Kidney (tissue), 14 donors: Measurements from ENCODE around the gene GPR21. TPM values are rescaled to one million over a fixed set of nuclear protein-coding genes. Genes with fewer than 3 reads are reported as not detected.

Experiments
- DNase-seq, 5 donors: peaks; one replicate each; pipeline ENCODE4 v3.0.0-alpha.2; 2013 to 2020
- FAIRE-seq: peaks from 2 replicates; lab custom pipeline; 2012; peaks lifted over from hg19 to GRCh38; lab: Jason Lieb, UNC
- H3K27ac ChIP-seq, 2 donors: one replicate each; pipeline ENCODE4 v1.7.0; 2013; ENCODE audit warnings: low read depth in 2 of 2, low read length in 2 of 2, inconsistent platforms in 1 of 2
- H3K27me3 ChIP-seq: one replicate; pipeline ENCODE4 v1.7.1; 2013; ENCODE audit warnings: low read length, inconsistent platforms; ENCODE audit not compliant: control insufficient read depth, insufficient read depth
- H3K36me3 ChIP-seq, 3 donors: one replicate each; pipeline versions ENCODE4 v1.7.0 to v1.7.1; 2013; ENCODE audit warnings: low read length in 3 of 3, control low read depth in 1 of 3, inconsistent platforms in 1 of 3; ENCODE audit not compliant: insufficient read depth in 3 of 3, control insufficient read depth in 2 of 3
- H3K4me1 ChIP-seq, 3 donors: one replicate each; pipeline versions ENCODE4 v1.7.0 to v1.7.1; 2013; ENCODE audit warnings: low read length in 3 of 3, inconsistent platforms in 1 of 3, low read depth in 1 of 3; ENCODE audit not compliant: control insufficient read depth in 2 of 3, insufficient read depth in 2 of 3
- H3K4me3 ChIP-seq, 3 donors: one replicate each; pipeline versions ENCODE4 v1.7.0 to v1.8.1; 2013; ENCODE audit warnings: low read length in 3 of 3, control low read depth in 1 of 3, inconsistent platforms in 1 of 3
- H3K9ac ChIP-seq, 3 donors: one replicate each; pipeline versions ENCODE4 v1.7.0 to v1.7.1; 2013; ENCODE audit warnings: low read length in 3 of 3, control low read depth in 1 of 3, inconsistent platforms in 1 of 3
- H3K9me3 ChIP-seq, 3 donors: one replicate each; pipeline versions ENCODE4 v1.7.0 to v1.7.1; 2013; ENCODE audit warnings: low read length in 3 of 3, control low read depth in 1 of 3, inconsistent platforms in 1 of 3; ENCODE audit not compliant: control insufficient read depth in 2 of 3, insufficient read depth in 1 of 3
- CTCF ChIP-seq: IDR thresholded peaks from 3 replicates; pipeline ENCODE4 v1.5.1; 2012; ENCODE audit warnings: mild to moderate bottlenecking, moderate library complexity, borderline replicate concordance; ENCODE audit not compliant: insufficient read depth; ENCODE audit errors: extremely low read depth
- intact Hi-C: fragments of 100-400 bp; cut with DNase I; formaldehyde crosslinking; loops from one replicate; pipeline ENCODE4 v1.11.1; 2022
- polyA plus RNA-seq: library from polyadenylated mRNA; stranded (reverse); fragments of 350-450 nt; fragmentation: Illumina TruSeq; extraction: RNeasy Lipid Tissue Mini Kit (QIAGEN cat#74804); gene quantifications from one replicate; pipeline ENCODE4 v1.2.3, GENCODE V29; 2014; ENCODE audit warnings: low read depth, low replicate concordance; ENCODE audit not compliant: insufficient read depth
- total RNA-seq: library from RNA; stranded (reverse); fragmentation: NEBNext Ultra II Directional; extraction: Animal tissue kit (Norgen Biotek cat#: 25700); gene quantifications from one replicate; pipeline ENCODE4 v1.2.1, GENCODE V29; 2021
- donor health status: control.
- donor health status: control.
- donor health status: control.
- donor health status: control.
- donor health status: control.
- donor health status: DM: yes; HTN: yes; CAD: no.
- donor health status: Normal renal cell carcinoma (clear cell type).

The GPR21 gene
- total and polyA plus RNA-seq, 2 donors from 2014 or later: 0.34 to 4.1 TPM

- no peak for DNase-seq
- intact Hi-C loops: no loop called here
- no peak for FAIRE-seq
- no peaks in the 10 kb centered on the region for H3K4me1 ChIP-seq
- H3K9ac ChIP-seq: no peak overlapping the region
- H3K36me3 ChIP-seq: peaks cover 5 to 19% (median 11%) of the 10 kb centered on the region in 3 donors
- no peaks in the 10 kb centered on the region for H3K9me3 ChIP-seq
- no peak for TF ChIP-seq CTCF
- no peaks in the 10 kb centered on the region for H3K27me3 ChIP-seq
- H3K27ac ChIP-seq: no peak overlapping the region
- H3K4me3 ChIP-seq: no peak overlapping the region
These were observed 22.1 kb upstream of the GPR21 start for GRCh38 chr9:123011380-123011779.

- intact Hi-C loops: no loop called here
- Histone ChIP-seq H3K9me3 (no peaks in the 10 kb centered on the region), H3K27ac (no peak overlapping the region), H3K27me3 (no peaks in the 10 kb centered on the region), H3K4me3 (no peak overlapping the region), H3K9ac (no peak overlapping the region), H3K36me3 (peaks cover 5 to 25% (median 11%) of the 10 kb centered on the region in 3 donors), H3K4me1 (no peaks in the 10 kb centered on the region)
- TF ChIP-seq CTCF: no peak
- DNase-seq (no peak), FAIRE-seq (no peak)
These were observed 21.5 kb upstream of the GPR21 start for GRCh38 chr9:123011878-123012528.

- Histone ChIP-seq H3K27me3 (no peaks in the 10 kb centered on the region), H3K4me3 (no peak overlapping the region), H3K36me3 (peaks cover 2 to 22% (median 10%) of the 10 kb centered on the region in 3 donors), H3K27ac (no peak overlapping the region), H3K9ac (no peak overlapping the region), H3K4me1 (no peaks in the 10 kb centered on the region), H3K9me3 (no peaks in the 10 kb centered on the region)
- FAIRE-seq: no peak
- intact Hi-C loops: no loop called here
- no peak for DNase-seq
- no peak for TF ChIP-seq CTCF
These were observed 16.8 kb upstream of the GPR21 start for GRCh38 chr9:123016631-123017030.
